DND-41 (cell line): ENCODE results near the gene SERTM1.

Experiments
- CTCF ChIP-seq: IDR thresholded peaks from 2 replicates; pipeline ENCODE4 v1.5.1; 2012; ENCODE audit warnings: borderline replicate concordance, low read length, moderate library complexity, mild to moderate bottlenecking; ENCODE audit not compliant: poor library complexity, severe bottlenecking; ENCODE audit errors: extremely low read depth
- EZH2 ChIP-seq: IDR thresholded peaks from 3 replicates; pipeline ENCODE4 v1.6.1; 2012; ENCODE audit warnings: borderline replicate concordance, low read depth, mild to moderate bottlenecking, moderate library complexity, low read length, inconsistent platforms; ENCODE audit not compliant: severe bottlenecking

- TF ChIP-seq CTCF = no peak
- no peak for TF ChIP-seq EZH2
These were observed 72.2 kb downstream of the SERTM1 start for GRCh38 chr13:36746051-36746450.
